MCF 10A (cell line): Measurements from ENCODE around the gene C2orf66. TPM values are rescaled to one million over a fixed set of nuclear protein-coding genes. Genes with fewer than 3 reads are reported as not detected.

Experiments
- total RNA-seq: library from RNA; stranded (reverse); gene quantifications from 2 replicates; pipeline ENCODE4 v1.2.3, GENCODE V29; 2022

C2orf66 gene
- total RNA-seq, 1 experiment from 2014 or later: 0.61 TPM

Other genes starting within 250 kb of the C2orf66 start
- 0.79 and 4.5 TPM in 2 replicates for gene HECW2, start 215.8 kb downstream of the C2orf66 start, total RNA-seq
- gene CCDC150, start 169.6 kb downstream of the C2orf66 start, total RNA-seq: 5.5 and 8.1 TPM in 2 replicates
- 37.2 and 59.3 TPM in 2 replicates for gene GTF3C3, start 9.7 kb downstream of the C2orf66 start, total RNA-seq
- gene PGAP1, start 117.4 kb upstream of the C2orf66 start, total RNA-seq: 7.4 and 8.6 TPM in 2 replicates